ENCODE data around the gene FNDC11.
"Not testable (repeated sequence)": the region's sequence is repeated elsewhere in the genome, so short reads cannot be mapped to it uniquely, and the experiment has no call there.

Gene FNDC11

GRCh38 chr20:63553933-63554290 lies at the start of gene FNDC11:
Gene FNDC11 (plus strand): TSS chr20:63554159. CDS start chr20:63555664, 1,505 bp downstream.
- DNase-seq, result peak in 1 of 2 donors; percentile 24

DNA sequence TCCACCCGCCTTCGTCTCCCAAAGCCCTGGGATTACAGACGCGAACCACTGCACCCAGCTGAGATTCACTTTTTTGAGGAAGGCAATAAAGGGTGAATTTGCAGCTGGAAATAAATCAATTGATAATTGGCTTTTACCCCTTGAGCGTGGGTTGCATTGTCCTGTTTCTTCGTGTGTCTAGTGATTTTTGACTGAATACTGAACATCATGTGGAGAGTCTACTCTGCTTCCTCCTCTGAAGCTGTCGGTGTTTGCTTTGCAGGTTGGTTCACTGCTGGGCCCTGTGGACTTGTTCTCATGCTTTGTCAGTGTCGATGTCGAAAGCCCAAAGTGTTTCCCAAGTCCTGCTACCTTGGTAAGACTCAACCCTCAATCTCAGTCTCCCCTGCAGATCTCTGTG lies 49.3 kb upstream of the FNDC11 start:
- DNase-seq, result no peak

- no peak for DNase-seq
Observed at GRCh38 chr20:63505281-63505680, 48.7 kb upstream of the FNDC11 start.

DNA sequence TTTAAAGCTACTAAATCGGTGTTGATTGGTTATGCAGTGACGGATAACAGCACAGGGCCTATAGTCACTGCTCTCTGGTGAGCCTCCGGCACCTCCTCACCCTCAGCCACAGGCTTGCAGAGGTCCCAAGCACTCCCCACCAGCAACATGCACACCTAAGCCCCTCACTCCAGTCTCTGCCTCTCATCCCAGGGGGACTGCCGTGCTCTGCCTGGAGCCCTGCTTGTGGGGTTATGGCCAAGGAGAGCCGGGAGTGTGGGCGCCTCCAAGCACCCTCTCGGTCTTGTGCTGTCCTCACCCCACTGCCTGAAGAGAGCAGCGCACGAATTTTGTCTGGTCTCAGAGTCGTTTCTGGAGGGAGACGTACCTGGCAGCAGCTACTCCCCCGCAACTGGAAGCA lies 48.2 kb upstream of the FNDC11 start:
- DNase-seq, result no peak

DNA sequence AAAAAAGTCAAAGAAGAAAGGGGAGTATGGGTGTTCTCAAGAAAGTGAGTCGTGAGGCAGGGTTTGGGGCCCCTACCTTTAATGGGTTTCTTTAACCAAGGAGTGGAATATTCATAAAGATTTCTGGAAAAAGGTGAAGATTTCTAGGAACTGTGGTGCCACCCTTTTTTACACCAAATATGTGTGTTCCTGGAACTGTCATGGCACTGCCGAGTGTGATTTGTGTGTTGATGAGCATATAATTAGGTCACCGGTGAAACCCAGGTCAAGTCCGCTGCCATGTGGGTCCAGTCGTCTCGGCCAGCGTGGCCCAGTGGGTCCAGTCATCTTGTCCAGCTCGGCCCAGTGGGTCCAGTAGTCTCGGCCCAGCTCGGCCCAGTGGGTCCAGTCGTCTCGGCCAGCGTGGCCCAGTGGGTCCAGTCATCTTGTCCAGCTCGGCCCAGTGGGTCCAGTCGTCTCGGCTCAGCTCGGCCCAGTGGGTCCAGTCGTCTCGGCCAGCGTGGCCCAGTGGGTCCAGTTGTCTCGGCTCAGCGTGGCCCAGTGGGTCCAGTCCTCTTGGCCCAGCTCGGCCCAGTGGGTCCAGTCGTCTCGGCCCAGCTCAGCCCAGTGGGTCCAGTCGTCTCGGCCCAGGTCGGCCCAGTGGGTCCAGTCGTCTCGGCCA lies 46.7 kb upstream of the FNDC11 start:
- DNase-seq, result no peak

DNA sequence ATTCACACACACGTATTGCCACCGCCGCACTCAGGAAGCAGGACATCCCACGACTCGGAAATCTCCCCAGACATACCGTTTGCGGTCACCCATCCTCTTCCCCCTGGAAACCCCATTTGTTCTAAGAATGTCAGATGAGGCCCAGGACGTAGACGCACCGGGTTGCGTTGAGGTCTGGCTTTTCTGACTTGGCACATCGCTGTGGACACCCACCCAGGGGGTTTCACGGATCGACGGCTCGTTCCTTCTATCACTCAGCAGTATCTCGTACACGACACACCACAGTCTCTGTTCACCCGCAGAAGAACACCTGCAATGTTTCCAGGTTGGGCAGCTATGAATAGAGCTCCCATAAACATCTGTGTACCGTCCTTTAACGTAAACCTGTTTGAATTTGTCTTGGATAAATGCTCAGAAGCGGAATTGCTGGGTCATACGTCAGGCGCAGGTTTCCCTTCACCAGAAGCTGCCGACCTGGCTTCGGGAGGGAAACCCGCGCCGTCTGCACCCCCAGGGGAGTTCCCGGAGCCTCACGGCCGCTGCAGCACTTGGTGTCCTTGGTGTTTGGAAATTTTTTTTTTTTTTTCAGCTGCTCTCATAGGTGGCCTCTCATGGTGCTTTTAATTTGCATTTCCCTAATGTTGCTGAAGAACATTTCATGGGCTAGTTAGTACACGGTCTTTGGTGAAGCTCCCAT lies 45.7 kb upstream of the FNDC11 start:
- no peak for DNase-seq

DNA sequence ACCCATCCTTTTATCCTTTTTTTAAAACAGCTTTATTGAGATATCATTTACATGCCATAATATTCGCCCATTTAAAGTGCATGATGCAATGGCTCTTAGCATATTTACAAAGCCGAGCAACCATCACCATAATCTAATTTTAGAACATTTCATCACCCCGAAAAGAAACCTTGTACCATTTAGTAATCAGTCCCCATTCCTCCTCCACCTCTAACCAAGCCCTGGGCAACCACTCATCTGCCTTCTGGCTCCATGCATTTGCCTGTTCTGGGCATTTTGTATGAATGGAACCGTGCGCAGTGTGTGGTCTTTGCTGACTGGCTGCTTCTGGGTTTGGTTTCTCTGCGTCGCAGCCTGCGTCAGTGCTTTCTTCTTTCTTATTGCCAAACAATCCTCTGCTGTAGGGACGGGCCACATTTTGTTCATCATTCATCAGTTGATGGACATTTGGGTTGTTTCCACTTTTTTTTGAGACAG lies 44.8 kb upstream of the FNDC11 start:
- DNase-seq, result no peak

- no peak for DNase-seq
Observed at GRCh38 chr20:63513207-63513606, 40.8 kb upstream of the FNDC11 start.

DNA sequence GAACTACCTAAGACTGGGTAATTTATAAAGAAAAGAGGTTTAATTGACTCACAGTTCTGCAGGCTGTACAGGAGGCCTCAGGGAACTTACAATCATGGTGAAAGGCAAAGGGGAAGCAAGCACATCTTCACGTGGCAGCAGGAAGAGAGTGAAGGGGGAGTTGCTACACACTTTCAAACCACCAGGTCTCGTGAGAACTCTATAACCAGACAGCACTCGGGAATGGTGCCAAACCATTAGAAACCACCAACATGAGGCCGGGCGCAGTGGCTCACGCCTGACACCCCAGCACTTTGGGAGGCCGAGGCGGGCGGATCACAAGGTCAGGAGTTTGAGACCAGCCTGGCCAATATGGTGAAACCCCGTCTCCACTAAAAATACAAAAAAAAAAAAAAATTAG lies 39.4 kb upstream of the FNDC11 start:
- not testable (repeated sequence) for DNase-seq

- no peak for DNase-seq
Observed at GRCh38 chr20:63517376-63518309, 36.3 kb upstream of the FNDC11 start.

DNA sequence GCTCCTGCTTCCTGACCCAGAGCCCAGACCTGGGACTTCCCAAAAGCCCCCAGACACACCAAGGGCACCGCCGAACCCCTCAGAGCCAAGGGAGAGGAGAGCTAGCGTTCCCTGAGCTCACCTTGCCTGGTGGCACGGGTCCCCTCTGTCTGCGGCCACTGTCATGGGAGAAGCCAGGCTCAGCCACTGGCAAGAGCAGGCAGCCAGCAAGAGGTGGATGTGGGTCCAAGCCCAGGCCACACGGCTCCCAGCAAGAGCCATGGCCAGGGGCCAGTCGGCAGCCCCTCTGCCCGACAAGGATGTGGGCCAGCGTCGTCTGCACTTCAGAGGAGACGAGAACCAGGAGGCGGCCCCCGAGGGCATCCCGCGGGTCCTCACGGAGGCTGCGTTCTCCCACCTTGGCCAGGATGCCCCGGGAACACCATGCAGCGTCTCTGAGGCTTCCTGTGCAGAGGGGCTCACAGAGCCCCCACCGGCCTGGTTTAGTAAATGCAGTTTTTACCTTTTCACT lies 35.6 kb upstream of the FNDC11 start:
- DNase-seq, result no peak

GRCh38 chr20:63518946-63519667 lies 34.9 kb upstream of the FNDC11 start:
- no peak for DNase-seq

- DNase-seq, result peak; percentile 47 to 55
Observed at GRCh38 chr20:63519668-63520503, 34.1 kb upstream of the FNDC11 start.

DNA sequence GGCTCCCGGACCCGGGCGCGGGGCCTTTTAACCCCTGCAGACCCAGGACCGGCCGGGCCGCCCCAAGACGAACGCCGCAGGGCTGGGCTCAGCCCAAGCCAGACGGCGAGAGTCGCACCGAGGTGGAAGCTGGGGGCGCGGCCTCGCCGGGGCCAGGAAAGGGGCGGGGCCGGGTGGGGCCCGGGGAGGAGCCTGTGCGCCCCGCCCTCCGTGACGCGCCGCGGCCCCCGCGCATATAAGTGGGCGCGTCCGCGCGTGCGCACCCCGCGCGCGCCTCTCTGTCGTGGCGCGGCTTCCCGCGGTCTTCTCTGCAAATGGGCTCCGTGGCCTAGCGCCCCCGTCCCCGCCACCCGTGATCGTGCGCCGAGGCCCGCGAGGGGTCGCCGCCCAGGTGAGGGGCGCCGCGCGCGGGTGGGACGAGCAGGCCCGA lies 33.4 kb upstream of the FNDC11 start, which contains the start of gene PPDPF:
TSS of gene PPDPF (plus strand) at position 262 of the 430 bp plus-strand sequence. CDS start 544 bp downstream, outside the sequence.
- DNase-seq, result peak; percentile 79 to 88

GRCh38 chr20:63520934-63521601 lies 32.9 kb upstream of the FNDC11 start:
- DNase-seq, result peak; percentile 62 to 64

DNA sequence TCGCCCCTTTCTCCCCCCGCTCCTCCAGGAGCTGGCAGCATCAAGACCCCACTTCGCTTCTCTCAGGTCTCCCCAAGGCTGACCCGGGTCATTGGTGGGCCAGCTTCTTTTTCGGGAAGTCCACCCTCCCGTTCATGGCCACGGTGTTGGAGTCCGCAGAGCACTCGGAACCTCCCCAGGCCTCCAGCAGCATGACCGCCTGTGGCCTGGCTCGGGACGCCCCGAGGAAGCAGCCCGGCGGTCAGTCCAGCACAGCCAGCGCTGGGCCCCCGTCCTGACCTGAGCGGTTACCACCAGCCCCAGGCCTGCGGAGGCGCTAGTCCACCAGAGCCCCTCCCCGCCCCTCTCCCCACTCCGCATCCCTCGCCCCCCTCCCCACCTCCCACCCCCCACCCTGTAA lies 32.4 kb upstream of the FNDC11 start:
- no peak for DNase-seq

- no peak for DNase-seq
Observed at GRCh38 chr20:63522091-63522868, 31.7 kb upstream of the FNDC11 start.

GRCh38 chr20:63522981-63523611 lies 30.9 kb upstream of the FNDC11 start:
- no peak for DNase-seq

DNA sequence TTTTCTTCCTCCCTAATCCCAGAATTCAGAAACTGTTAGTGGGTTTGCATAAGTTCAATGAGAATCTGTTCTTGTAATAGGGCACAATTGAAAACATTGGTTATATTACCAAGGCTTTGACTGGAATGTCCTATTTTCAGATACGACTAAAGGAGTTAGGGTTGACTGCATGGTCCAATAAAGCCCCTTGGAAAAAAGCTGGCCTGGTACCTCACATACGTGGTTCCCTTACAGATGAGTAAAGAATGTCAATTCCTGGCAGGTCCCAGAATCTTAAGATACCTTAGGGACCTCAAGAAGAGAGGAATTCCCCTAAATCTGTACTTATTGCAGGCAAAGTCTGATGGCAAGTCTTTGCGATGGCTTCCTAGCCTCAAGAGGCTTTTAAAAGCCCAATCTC lies 28.8 kb upstream of the FNDC11 start:
- no peak for DNase-seq
